ENCODE measurements around the gene MAPKAPK5. TPM values are rescaled to one million over a fixed set of nuclear protein-coding genes. Genes with fewer than 3 reads are reported as not detected.
A peak's percentile ranks its signal among the peaks of the same experiment; 100 is the strongest.

The MAPKAPK5 gene
- total RNA-seq, 2 donors from 2014 or later: 52.3 to 56.5 TPM

DNA sequence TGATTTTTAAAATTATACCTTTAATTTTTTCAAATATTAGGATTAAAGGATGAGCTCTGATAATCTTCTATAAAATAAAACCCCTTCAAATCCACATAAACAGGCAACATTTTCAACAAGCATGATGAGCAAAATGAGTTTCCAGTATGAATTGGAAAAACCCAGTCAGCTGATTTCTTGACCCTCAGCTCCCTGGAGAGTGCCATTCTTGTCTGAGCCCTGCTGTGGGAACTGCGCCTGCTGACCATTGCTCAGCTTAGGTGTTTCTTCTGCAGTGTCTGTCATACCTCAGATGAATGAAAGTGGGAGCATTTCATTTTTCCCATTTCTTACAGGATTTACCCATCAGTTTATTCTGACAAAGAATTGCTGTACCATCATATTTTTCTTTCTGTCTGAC lies 27.6 kb downstream of the MAPKAPK5 start:
- no peak for ATAC-seq (replicated peaks in 1 of 2)
- Mint-ChIP-seq H3K36me3 (ENCODE audit: insufficient read depth in 2 of 2) (peaks cover 7 to 28% of the 10 kb centered on the region in 2 donors), H3K27ac (peak overlapping the region; percentile 51), H3K9me3 (no peaks in the 10 kb centered on the region), H3K4me1 (ENCODE audit: low read depth) (no peaks in the 10 kb centered on the region), H3K27me3 (ENCODE audit: low read depth) (no peaks in the 10 kb centered on the region), H3K4me3 (no peak overlapping the region)
- DNase-seq: no peak

DNA sequence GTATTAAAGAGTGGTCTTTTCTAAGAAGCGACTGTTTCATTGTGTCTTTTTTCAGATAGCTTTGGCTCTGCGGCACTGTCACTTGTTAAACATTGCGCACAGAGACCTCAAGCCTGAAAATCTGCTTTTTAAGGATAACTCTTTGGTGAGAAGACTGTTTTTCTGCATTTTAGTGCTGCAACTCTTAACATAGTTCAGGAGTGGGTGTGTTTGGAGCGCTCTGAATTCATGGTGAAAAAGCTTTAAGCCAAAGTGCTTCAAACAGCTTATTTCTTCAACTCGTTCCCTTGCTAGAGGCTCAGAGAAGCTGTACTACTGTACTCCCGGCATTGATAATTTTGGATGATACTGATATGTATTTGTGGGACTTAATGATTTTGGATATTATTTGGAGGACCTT lies 28.2 kb downstream of the MAPKAPK5 start:
- H3K9me3 Mint-ChIP-seq: no peaks in the 10 kb centered on the region
- ATAC-seq (replicated peaks in 1 of 2): no peak
- no peak for DNase-seq
- H3K4me3 Mint-ChIP-seq: no peak overlapping the region
- H3K27ac Mint-ChIP-seq: no peak overlapping the region
- H3K36me3 Mint-ChIP-seq (ENCODE audit: insufficient read depth in 2 of 2): peaks cover 7 to 28% of the 10 kb centered on the region in 2 donors
- no peaks in the 10 kb centered on the region for H3K27me3 Mint-ChIP-seq (ENCODE audit: low read depth)
- H3K4me1 Mint-ChIP-seq (ENCODE audit: low read depth): no peaks in the 10 kb centered on the region

GRCh38 chr12:111870706-111871105 lies 28.7 kb downstream of the MAPKAPK5 start:
- H3K36me3 Mint-ChIP-seq (ENCODE audit: insufficient read depth in 2 of 2): peaks cover 7 to 33% of the 10 kb centered on the region in 2 donors

GRCh38 chr12:111873113-111873512 lies 31.1 kb downstream of the MAPKAPK5 start:
- Mint-ChIP-seq H3K4me3 (no peak overlapping the region), H3K4me1 (ENCODE audit: low read depth) (no peaks in the 10 kb centered on the region), H3K27ac (no peak overlapping the region), H3K36me3 (ENCODE audit: insufficient read depth in 2 of 2) (peaks cover 11 to 40% of the 10 kb centered on the region in 2 donors), H3K9me3 (no peaks in the 10 kb centered on the region), H3K27me3 (ENCODE audit: low read depth) (no peaks in the 10 kb centered on the region)
- DNase-seq: no peak
- ATAC-seq (replicated peaks in 1 of 2): no peak

More at GRCh38 chr12:111870706-111871105, 28.7 kb downstream of the MAPKAPK5 start:
- DNase-seq (no peak), ATAC-seq (replicated peaks in 1 of 2) (no peak)
- H3K27ac Mint-ChIP-seq: no peak overlapping the region
- H3K9me3 Mint-ChIP-seq: no peaks in the 10 kb centered on the region
- H3K27me3 Mint-ChIP-seq (ENCODE audit: low read depth): no peaks in the 10 kb centered on the region
- H3K4me1 Mint-ChIP-seq (ENCODE audit: low read depth): no peaks in the 10 kb centered on the region
- no peak overlapping the region for H3K4me3 Mint-ChIP-seq

- Mint-ChIP-seq H3K36me3 (ENCODE audit: insufficient read depth in 2 of 2) (peaks cover 2 to 27% of the 10 kb centered on the region in 2 donors), H3K4me1 (ENCODE audit: low read depth) (no peaks in the 10 kb centered on the region), H3K9me3 (no peaks in the 10 kb centered on the region), H3K4me3 (no peak overlapping the region), H3K27me3 (ENCODE audit: low read depth) (no peaks in the 10 kb centered on the region), H3K27ac (no peak overlapping the region)
- no peak for DNase-seq
- ATAC-seq (replicated peaks in 1 of 2): no peak
These were observed 39.7 kb downstream of the MAPKAPK5 start for GRCh38 chr12:111881716-111882115.

- Mint-ChIP-seq H3K9me3 (no peaks in the 10 kb centered on the region), H3K4me3 (no peak overlapping the region), H3K27ac (peak overlapping the region; percentile 4), H3K27me3 (ENCODE audit: low read depth) (no peaks in the 10 kb centered on the region), H3K36me3 (ENCODE audit: insufficient read depth in 2 of 2) (peaks cover 0 to 26% of the 10 kb centered on the region in 2 donors), H3K4me1 (ENCODE audit: low read depth) (no peaks in the 10 kb centered on the region)
- ATAC-seq (replicated peaks in 1 of 2): no peak
- no peak for DNase-seq
These were observed 44.9 kb downstream of the MAPKAPK5 start for GRCh38 chr12:111886662-111887545.

DNA sequence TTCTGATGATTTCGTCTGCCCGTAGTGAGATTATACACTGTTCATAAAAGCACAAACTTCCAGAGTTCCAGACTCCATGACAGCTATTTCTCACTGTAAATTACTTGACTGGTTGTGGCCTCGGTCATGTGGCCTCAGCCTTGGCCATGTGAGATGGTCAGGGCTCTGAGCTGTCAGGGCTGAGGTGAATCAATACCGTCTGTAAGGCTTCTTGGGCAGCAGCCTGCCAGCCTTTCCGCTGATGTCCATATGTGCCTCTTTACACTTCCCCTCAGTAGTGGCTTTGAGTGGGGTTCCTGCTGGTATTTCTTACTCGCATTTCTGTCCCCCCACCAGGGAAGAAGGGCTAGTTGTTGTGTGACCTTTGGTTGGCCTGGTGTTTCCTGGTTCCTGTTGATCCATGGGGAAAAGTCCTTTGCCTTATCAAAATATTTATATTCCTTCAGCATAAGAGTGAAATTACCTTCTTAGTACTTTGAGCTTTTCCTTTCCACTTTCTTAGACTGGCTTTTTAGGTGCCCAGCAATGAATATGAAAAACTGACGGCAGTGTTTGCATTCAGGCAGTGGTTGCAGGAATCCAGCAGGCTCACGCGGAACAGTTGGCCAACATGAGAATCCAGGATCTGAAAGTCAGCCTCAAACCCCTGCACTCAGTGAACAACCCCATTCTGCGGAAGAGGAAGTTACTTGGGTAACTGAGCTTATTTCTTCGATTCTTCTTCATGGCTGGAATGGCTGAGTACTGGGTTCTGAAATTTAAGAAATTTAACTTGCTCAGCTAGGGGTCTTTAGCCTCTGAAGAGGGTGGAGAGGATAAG lies 46.1 kb downstream of the MAPKAPK5 start:
- no peaks in the 10 kb centered on the region for H3K4me1 Mint-ChIP-seq (ENCODE audit: low read depth)
- ATAC-seq (replicated peaks in 1 of 2) (no peak), DNase-seq (no peak)
- H3K9me3 Mint-ChIP-seq: no peaks in the 10 kb centered on the region
- no peak overlapping the region for H3K27ac Mint-ChIP-seq
- H3K4me3 Mint-ChIP-seq: no peak overlapping the region
- H3K36me3 Mint-ChIP-seq (ENCODE audit: insufficient read depth in 2 of 2): peaks cover 3 to 30% of the 10 kb centered on the region in 2 donors
- no peaks in the 10 kb centered on the region for H3K27me3 Mint-ChIP-seq (ENCODE audit: low read depth)

GRCh38 chr12:111893287-111893686 lies 51.3 kb downstream of the MAPKAPK5 start:
- no peak overlapping the region for H3K27ac Mint-ChIP-seq
- H3K9me3 Mint-ChIP-seq: no peaks in the 10 kb centered on the region
- no peaks in the 10 kb centered on the region for H3K27me3 Mint-ChIP-seq (ENCODE audit: low read depth)
- peaks cover 3 to 21% of the 10 kb centered on the region in 2 donors for H3K36me3 Mint-ChIP-seq (ENCODE audit: insufficient read depth in 2 of 2)
- DNase-seq: no peak
- H3K4me1 Mint-ChIP-seq (ENCODE audit: low read depth): no peaks in the 10 kb centered on the region
- ATAC-seq (replicated peaks in 1 of 2): no peak
- H3K4me3 Mint-ChIP-seq: no peak overlapping the region

- Mint-ChIP-seq H3K27me3 (ENCODE audit: low read depth) (no peaks in the 10 kb centered on the region), H3K4me3 (no peak overlapping the region), H3K9me3 (no peaks in the 10 kb centered on the region), H3K4me1 (ENCODE audit: low read depth) (no peaks in the 10 kb centered on the region), H3K27ac (no peak overlapping the region), H3K36me3 (ENCODE audit: insufficient read depth in 2 of 2) (peaks cover 3 to 19% of the 10 kb centered on the region in 2 donors)
- no peak for ATAC-seq (replicated peaks in 1 of 2)
- no peak for DNase-seq
These were observed 52.5 kb downstream of the MAPKAPK5 start for GRCh38 chr12:111894556-111894955.

DNA sequence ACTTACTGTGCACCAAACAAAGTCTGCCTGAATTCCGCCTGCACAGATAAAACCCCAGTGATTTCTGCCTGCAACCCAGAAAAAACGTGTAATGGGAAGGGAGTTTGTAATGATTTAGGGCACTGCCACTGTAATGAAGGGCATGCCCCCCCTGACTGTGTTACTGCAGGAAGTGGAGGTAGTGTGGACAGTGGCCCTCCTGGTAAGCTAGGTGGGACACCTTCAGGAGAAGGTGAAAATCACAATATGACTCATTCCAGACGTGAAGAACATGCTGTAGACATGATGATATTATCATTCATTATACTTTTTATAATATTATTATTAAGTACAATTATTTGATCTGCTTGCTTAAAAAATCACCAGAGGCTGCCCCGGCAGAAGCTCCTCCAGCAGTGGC lies 59.2 kb downstream of the MAPKAPK5 start:
- Mint-ChIP-seq H3K27me3 (ENCODE audit: low read depth) (no peaks in the 10 kb centered on the region), H3K4me1 (ENCODE audit: low read depth) (no peaks in the 10 kb centered on the region), H3K27ac (no peak overlapping the region), H3K36me3 (ENCODE audit: insufficient read depth in 2 of 2) (peaks cover 4 to 16% of the 10 kb centered on the region in 2 donors), H3K9me3 (peaks cover under 1% of the 10 kb centered on the region in 2 donors), H3K4me3 (no peak overlapping the region)
- DNase-seq (no peak), ATAC-seq (replicated peaks in 1 of 2) (no peak)

DNA sequence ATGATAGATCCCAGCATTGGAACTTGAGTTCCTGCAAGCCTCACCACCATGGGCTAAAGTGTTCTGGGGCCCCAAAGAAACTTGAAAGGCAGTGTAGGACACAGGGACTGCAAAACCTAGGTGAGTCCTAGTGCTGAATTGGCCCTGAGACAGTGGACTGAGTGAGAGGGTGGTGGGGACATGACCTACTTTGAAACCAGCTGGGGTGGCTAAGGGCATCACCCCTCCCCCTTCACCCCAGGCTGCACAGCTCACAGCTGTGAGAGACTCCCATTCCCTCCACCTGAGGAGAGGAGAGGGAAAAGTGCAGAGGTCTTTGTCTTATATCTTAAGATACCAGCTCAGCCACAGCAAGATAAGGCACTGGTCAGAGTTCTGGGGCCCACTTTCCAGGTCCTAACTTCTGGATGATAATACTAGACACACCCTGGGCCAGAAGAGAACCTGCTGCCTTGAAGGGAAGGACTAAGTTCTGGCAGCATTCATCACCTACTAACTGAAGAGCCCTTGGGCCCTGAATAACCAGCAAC lies 62.5 kb downstream of the MAPKAPK5 start:
- Mint-ChIP-seq H3K27me3 (ENCODE audit: low read depth) (no peaks in the 10 kb centered on the region), H3K4me1 (ENCODE audit: low read depth) (no peaks in the 10 kb centered on the region), H3K36me3 (ENCODE audit: insufficient read depth in 2 of 2) (peaks cover 13 to 29% of the 10 kb centered on the region in 2 donors), H3K27ac (peak overlapping the region; percentile 13), H3K4me3 (no peak overlapping the region), H3K9me3 (peaks cover 7 to 10% of the 10 kb centered on the region in 2 donors)
- DNase-seq: no peak
- no peak for ATAC-seq (replicated peaks in 1 of 2)

DNA sequence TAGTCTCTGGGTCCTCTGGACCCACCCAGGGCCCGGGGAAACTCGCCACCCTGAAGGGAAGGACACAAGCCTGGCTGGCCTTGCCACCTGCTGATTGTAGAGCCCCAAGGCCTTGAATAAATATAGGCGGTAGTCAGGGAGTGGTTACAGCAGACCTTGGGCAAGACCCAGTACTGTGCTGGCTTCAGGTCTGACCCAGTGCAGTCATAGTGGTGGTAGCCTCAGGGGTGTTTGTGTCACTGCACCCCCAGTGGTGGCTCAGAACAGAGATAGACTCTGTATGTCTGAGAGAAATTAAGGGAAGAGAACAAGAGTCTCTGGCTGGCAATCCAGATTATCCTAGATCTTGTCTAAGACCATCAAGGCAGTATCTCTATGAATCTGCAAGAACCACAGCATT lies 63.5 kb downstream of the MAPKAPK5 start:
- Mint-ChIP-seq H3K27ac (peak overlapping the region; percentile 3), H3K27me3 (ENCODE audit: low read depth) (no peaks in the 10 kb centered on the region), H3K4me3 (no peak overlapping the region), H3K4me1 (ENCODE audit: low read depth) (peaks cover 3% of the 10 kb centered on the region), H3K9me3 (peaks cover 7 to 10% of the 10 kb centered on the region in 2 donors), H3K36me3 (ENCODE audit: insufficient read depth in 2 of 2) (peaks cover 13 to 29% of the 10 kb centered on the region in 2 donors)
- no peak for DNase-seq
- no peak for ATAC-seq (replicated peaks in 1 of 2)

DNA sequence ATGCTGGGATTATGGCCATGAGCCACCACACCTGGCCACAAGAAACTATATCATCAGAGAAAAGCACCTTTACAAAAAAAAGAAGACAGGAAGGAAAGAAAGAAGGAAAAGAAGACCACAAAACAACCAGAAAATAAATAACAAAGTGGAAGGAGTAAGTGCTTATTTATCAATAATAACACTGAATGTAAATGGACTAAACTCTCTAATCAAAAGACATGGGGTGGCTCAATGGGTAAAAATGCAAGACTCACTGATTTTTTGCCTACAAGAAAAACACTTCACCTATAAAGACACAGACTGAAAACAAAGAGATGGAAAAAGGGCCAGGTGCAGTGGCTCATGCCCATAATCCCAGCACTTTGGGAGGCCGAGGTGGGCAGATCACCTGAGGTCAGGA lies 65.7 kb downstream of the MAPKAPK5 start:
- peaks cover 5% of the 10 kb centered on the region for H3K4me1 Mint-ChIP-seq (ENCODE audit: low read depth)
- peaks cover 7 to 10% of the 10 kb centered on the region in 2 donors for H3K9me3 Mint-ChIP-seq
- H3K36me3 Mint-ChIP-seq (ENCODE audit: insufficient read depth in 2 of 2): peaks cover 13 to 28% of the 10 kb centered on the region in 2 donors
- H3K27me3 Mint-ChIP-seq (ENCODE audit: low read depth): no peaks in the 10 kb centered on the region
- ATAC-seq (replicated peaks in 1 of 2) (no peak), DNase-seq (no peak)
- H3K27ac Mint-ChIP-seq: no peak overlapping the region
- H3K4me3 Mint-ChIP-seq: no peak overlapping the region
